ENCODE data around the gene PTPRG. TPM values are rescaled to one million over a fixed set of nuclear protein-coding genes. Genes with fewer than 3 reads are reported as not detected.
"Not testable (repeated sequence)": the region's sequence is repeated elsewhere in the genome, so short reads cannot be mapped to it uniquely, and the experiment has no call there.

The PTPRG gene
- total RNA-seq, 1 donor from 2014 or later: 3.7 TPM

DNA sequence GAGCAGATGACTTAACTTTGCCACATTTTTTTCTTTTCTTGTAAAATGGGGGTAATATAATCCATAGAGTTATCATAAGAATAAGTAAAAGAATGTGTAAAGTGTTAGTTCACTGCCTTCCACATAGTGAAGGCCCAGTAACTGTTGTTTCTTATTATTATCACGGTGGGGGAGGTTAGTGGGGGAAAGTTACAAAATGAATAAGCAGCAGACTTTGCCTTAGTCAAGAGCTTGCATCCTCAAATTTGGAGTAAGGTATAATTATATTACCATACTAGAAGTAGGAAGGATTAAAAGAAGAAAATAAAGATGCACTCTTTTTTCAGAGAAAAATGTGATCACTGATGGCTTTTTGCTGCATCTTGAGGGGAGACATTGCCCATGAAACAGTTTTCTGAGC, 247.6 kb downstream of the PTPRG start:
- Mint-ChIP-seq H3K36me3 (ENCODE audit: low read depth) (no peaks in the 10 kb centered on the region), H3K27me3 (ENCODE audit: insufficient read depth) (no peaks in the 10 kb centered on the region), H3K4me1 (ENCODE audit: low read depth) (no peaks in the 10 kb centered on the region), H3K27ac (no peak overlapping the region), H3K4me3 (no peak overlapping the region), H3K9me3 (no peaks in the 10 kb centered on the region)
- DNase-seq (ENCODE audit: low spot score): no peak
- intact Hi-C loops (cut with micrococcal nuclease): no loop called here

DNA sequence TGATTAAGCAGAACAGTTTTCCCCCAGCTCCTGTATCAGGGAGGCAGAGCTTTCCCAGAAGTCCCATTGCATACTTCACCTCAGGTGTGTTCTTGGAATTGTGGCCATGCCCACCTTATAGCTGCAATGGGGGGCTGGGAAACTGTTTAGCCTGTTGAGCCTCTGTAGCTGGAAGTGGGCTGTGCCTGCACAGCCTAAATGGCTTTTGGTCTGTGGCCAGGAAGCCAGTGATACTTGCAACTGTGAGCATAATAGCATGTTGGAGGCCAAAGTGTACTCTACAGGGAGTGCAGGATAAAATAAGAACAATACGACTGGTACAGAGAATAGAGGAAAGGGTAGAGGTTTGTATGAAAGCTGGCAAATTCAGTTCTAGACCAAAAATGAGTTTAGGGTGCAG, 248.5 kb downstream of the PTPRG start:
- intact Hi-C loops (cut with micrococcal nuclease): no loop called here
- DNase-seq (ENCODE audit: low spot score): no peak
- no peaks in the 10 kb centered on the region for H3K4me1 Mint-ChIP-seq (ENCODE audit: low read depth)
- no peak overlapping the region for H3K27ac Mint-ChIP-seq
- no peaks in the 10 kb centered on the region for H3K9me3 Mint-ChIP-seq
- no peaks in the 10 kb centered on the region for H3K36me3 Mint-ChIP-seq (ENCODE audit: low read depth)
- H3K27me3 Mint-ChIP-seq (ENCODE audit: insufficient read depth): no peaks in the 10 kb centered on the region
- H3K4me3 Mint-ChIP-seq: no peak overlapping the region

DNA sequence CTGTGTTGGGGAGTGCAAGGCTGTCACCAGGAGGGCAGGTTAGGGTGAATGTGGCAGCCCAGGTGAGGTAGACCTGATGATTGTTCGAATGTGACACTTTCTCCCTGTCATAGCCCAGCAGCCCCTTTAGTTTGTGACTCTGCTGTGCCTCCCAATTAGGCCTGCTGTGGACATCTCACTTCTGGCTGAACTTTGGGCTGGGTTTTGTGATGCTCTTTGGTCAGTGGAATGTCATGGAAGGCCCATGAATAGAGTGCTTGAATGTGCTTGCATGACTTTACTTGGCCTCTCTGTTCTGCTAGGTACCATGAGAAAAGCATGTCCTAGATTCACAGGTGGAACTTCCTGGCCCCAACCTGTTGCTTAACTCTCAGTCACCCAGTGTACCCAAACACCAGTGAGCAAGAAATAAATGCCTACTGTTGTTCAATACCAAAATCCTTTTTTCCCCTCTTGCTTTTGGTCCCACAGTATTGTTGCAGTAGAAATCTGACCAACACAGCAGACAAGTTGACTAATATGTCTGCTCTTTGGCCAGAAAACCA, 249.7 kb downstream of the PTPRG start:
- no peaks in the 10 kb centered on the region for H3K36me3 Mint-ChIP-seq (ENCODE audit: low read depth)
- no peaks in the 10 kb centered on the region for H3K9me3 Mint-ChIP-seq
- H3K4me1 Mint-ChIP-seq (ENCODE audit: low read depth): no peaks in the 10 kb centered on the region
- DNase-seq (ENCODE audit: low spot score): no peak
- no peaks in the 10 kb centered on the region for H3K27me3 Mint-ChIP-seq (ENCODE audit: insufficient read depth)
- H3K27ac Mint-ChIP-seq: no peak overlapping the region
- intact Hi-C loops (cut with micrococcal nuclease): no loop called here
- H3K4me3 Mint-ChIP-seq: no peak overlapping the region

DNA sequence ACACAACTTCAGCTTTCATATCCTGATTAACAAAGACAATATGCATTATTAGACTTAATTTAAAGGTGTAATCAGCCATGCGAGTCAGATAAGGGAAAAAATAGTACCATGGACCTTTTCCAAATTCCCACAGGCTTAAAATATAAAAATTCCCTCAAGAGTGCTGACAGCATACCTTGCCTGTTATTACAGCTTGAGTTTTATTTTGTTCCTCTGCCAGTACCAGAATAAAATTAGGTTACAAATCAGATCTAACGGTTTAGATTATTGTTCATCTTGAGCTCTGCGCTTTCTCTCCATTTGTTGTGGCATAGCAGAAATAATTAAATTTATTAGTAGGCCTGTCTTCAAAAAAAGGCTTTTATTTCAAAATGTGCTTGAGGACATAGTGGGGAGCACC, 250.3 kb downstream of the PTPRG start:
- H3K27me3 Mint-ChIP-seq (ENCODE audit: insufficient read depth): no peaks in the 10 kb centered on the region
- no peaks in the 10 kb centered on the region for H3K4me1 Mint-ChIP-seq (ENCODE audit: low read depth)
- intact Hi-C loops (cut with micrococcal nuclease): no loop called here
- no peaks in the 10 kb centered on the region for H3K36me3 Mint-ChIP-seq (ENCODE audit: low read depth)
- H3K4me3 Mint-ChIP-seq: no peak overlapping the region
- no peak for DNase-seq (ENCODE audit: low spot score)
- no peaks in the 10 kb centered on the region for H3K9me3 Mint-ChIP-seq
- H3K27ac Mint-ChIP-seq: no peak overlapping the region

DNA sequence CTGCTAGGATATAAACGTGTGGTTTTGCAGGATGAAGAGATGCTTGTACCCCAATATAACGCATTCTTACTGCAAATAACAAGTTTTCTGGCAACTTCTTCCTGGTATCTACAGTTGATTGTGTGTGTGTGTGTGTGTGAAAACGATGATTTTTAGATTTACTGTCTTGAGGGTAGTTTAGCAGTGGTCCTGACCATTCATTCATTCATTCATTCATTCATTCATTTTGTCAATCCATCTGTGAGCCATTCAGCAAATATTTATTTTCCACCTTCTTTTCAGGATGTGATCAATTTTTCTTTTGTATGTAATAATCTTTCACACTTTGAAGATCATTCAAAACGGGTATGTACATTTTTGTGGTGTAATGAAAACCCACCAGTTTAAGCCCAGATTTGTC, 250.7 kb downstream of the PTPRG start:
- intact Hi-C loops (cut with micrococcal nuclease): no loop called here
- H3K9me3 Mint-ChIP-seq: no peaks in the 10 kb centered on the region
- no peak overlapping the region for H3K27ac Mint-ChIP-seq
- no peaks in the 10 kb centered on the region for H3K4me1 Mint-ChIP-seq (ENCODE audit: low read depth)
- no peaks in the 10 kb centered on the region for H3K27me3 Mint-ChIP-seq (ENCODE audit: insufficient read depth)
- no peak overlapping the region for H3K4me3 Mint-ChIP-seq
- H3K36me3 Mint-ChIP-seq (ENCODE audit: low read depth): no peaks in the 10 kb centered on the region
- DNase-seq (ENCODE audit: low spot score): no peak

DNA sequence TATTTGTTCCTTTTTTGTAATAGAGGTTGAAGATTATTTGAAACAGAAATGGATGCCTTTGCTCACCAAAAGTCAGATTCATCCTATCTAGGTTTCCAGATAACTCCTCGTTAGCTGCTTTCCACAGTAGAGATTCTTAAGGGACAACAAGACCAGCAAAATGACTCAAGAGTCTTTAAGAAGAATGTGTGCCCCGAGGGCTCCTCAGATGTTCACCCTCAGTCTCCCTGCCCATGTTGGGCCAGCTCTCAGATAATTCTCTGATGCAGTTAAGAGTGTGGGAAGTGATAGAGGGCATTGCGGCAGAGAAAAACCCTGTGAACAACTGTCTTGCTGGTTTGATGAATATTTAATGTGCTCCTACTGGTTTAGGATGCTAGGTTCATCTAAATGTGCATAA, 251.1 kb downstream of the PTPRG start:
- intact Hi-C loops (cut with micrococcal nuclease): no loop called here
- Mint-ChIP-seq H3K27ac (no peak overlapping the region), H3K4me3 (no peak overlapping the region), H3K4me1 (ENCODE audit: low read depth) (no peaks in the 10 kb centered on the region), H3K9me3 (no peaks in the 10 kb centered on the region), H3K27me3 (ENCODE audit: insufficient read depth) (no peaks in the 10 kb centered on the region), H3K36me3 (ENCODE audit: low read depth) (no peaks in the 10 kb centered on the region)
- DNase-seq (ENCODE audit: low spot score): no peak

DNA sequence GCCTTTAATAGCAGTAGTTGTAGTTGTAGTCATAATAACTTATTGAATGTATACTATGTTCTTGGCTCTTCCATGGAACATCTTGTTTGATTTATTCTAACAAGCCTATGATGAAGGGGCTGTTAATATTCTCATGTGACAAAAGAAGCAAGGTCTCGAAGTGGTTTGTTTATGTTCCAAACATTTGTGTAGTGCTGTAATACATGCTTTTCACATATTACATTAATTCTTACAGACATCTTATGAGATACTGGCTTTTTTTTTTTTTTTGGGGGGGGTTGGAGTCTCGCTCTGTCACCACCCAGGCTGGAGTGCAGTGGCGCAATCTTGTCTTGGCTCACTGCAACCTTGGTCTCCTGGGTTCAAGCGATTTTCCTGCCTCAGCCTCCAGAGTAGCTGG, 252.3 kb downstream of the PTPRG start:
- intact Hi-C loops (cut with micrococcal nuclease): no loop called here
- H3K36me3 Mint-ChIP-seq (ENCODE audit: low read depth): no peaks in the 10 kb centered on the region
- H3K27me3 Mint-ChIP-seq (ENCODE audit: insufficient read depth): no peaks in the 10 kb centered on the region

DNA sequence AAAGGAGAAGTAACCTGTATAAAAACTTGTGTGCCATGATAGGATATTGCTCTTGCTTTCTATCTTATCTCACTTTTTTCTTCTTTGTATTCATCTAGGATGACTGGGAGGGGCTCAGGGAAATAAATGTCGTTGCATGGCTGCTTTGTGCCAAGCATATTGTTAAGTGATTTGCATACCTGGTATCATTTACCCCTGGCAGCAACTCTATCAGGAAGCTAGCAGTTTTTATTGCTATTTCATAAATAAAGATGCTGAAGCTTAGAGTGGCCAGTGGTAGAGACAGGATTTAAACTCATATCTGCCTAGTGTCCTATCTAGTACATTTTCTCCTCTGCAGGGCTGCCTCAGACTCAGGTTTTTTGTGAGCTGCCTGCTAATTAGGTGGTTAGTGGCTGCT, 253.3 kb downstream of the PTPRG start:
- no peaks in the 10 kb centered on the region for H3K9me3 Mint-ChIP-seq

More for the DNA sequence above, 252.3 kb downstream of the PTPRG start:
- no peak overlapping the region for H3K27ac Mint-ChIP-seq
- DNase-seq (ENCODE audit: low spot score): no peak
- no peaks in the 10 kb centered on the region for H3K9me3 Mint-ChIP-seq
- H3K4me1 Mint-ChIP-seq (ENCODE audit: low read depth): no peaks in the 10 kb centered on the region
- H3K4me3 Mint-ChIP-seq: no peak overlapping the region

DNA sequence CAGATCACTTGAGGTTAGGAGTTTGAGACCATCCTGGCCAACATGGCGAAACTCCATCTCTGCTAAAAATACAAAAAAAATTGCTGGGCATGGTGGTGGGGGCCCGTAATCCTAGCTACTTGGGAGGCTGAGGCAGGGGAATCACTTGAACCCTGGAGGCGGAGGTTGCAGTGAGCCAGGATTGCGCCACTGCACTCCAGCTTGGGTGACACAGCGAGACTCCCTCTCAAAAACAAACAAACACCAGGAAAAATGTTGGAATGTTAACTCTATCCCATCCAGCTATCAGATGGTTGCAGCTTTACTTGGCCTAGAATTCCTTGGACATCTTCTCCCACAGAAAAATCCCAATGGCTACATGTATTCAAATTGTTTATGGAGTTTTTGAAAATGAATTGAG, 254.9 kb downstream of the PTPRG start:
- H3K4me1 Mint-ChIP-seq (ENCODE audit: low read depth); H3K27me3 Mint-ChIP-seq (ENCODE audit: insufficient read depth); intact Hi-C loops (cut with micrococcal nuclease); H3K9me3 Mint-ChIP-seq; DNase-seq (ENCODE audit: low spot score); H3K36me3 Mint-ChIP-seq (ENCODE audit: low read depth); H3K4me3 Mint-ChIP-seq; H3K27ac Mint-ChIP-seq: not testable (repeated sequence)

More for the DNA sequence above, 253.3 kb downstream of the PTPRG start:
- H3K4me3 Mint-ChIP-seq: no peak overlapping the region
- intact Hi-C loops (cut with micrococcal nuclease): no loop called here
- H3K27ac Mint-ChIP-seq: no peak overlapping the region
- no peaks in the 10 kb centered on the region for H3K4me1 Mint-ChIP-seq (ENCODE audit: low read depth)
- no peaks in the 10 kb centered on the region for H3K27me3 Mint-ChIP-seq (ENCODE audit: insufficient read depth)
- no peak for DNase-seq (ENCODE audit: low spot score)
- no peaks in the 10 kb centered on the region for H3K36me3 Mint-ChIP-seq (ENCODE audit: low read depth)

DNA sequence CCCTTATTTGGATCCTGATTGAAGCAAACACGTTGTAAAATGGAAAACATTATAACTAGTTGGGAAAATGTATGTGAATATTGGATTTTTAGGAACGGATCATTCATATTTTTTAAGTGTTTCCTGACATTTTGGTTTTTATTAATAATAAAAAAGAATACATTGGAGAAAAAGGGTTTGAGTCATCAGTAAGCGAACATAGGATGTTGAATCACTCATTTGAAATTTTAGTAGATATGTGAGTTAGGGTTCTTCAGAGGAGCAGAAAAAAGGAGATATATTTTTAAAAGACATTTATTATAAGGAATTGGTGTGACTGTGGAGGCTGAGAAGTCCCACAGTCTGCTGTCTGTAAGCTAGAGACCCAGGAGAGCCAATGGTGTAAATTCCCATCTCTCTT, 258.5 kb downstream of the PTPRG start:
- no peaks in the 10 kb centered on the region for H3K4me1 Mint-ChIP-seq (ENCODE audit: low read depth)

DNA sequence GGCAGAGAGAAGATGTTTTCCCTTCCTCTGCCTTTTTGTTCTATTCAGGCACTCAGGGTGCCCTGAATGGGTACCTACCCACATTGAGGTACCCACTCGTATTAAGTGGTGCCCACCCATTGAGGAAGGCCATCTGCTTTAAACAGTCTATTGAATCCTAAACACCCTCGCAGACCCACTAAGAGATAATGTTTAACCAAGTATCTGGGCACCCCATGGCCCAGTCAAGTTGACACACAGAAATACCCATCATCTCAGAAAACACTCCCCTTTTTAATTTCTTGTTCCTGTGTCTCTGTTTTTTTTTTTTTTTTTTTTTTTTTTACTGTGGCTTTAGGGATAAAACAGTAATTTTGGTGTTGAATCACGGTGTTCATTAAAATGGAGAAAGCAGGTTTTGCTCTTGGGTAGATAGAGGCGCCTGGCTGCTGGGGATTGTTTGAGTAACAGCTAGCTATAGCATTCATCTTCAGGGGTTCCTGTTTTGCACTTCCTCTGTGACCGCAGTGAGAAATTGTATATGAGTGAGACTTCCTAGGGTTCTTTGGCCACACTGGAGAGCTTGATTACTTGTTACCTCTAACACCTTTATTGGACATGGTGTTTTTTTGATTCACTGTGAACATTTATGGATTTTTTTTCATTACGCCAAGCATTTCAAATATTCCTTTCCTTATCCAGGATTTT, 259.1 kb downstream of the PTPRG start:
- H3K36me3 Mint-ChIP-seq (ENCODE audit: low read depth): no peaks in the 10 kb centered on the region
- no peak for DNase-seq (ENCODE audit: low spot score)
- no peak overlapping the region for H3K27ac Mint-ChIP-seq
- intact Hi-C loops (cut with micrococcal nuclease): no loop called here
- no peaks in the 10 kb centered on the region for H3K27me3 Mint-ChIP-seq (ENCODE audit: insufficient read depth)
- no peak overlapping the region for H3K4me3 Mint-ChIP-seq
- H3K9me3 Mint-ChIP-seq: no peaks in the 10 kb centered on the region
- H3K4me1 Mint-ChIP-seq (ENCODE audit: low read depth): no peaks in the 10 kb centered on the region

More for the DNA sequence above, 258.5 kb downstream of the PTPRG start:
- Mint-ChIP-seq H3K27me3 (ENCODE audit: insufficient read depth) (no peaks in the 10 kb centered on the region), H3K9me3 (no peaks in the 10 kb centered on the region), H3K36me3 (ENCODE audit: low read depth) (no peaks in the 10 kb centered on the region), H3K4me3 (no peak overlapping the region), H3K27ac (no peak overlapping the region)
- intact Hi-C loops (cut with micrococcal nuclease): no loop called here
- DNase-seq (ENCODE audit: low spot score): no peak

DNA sequence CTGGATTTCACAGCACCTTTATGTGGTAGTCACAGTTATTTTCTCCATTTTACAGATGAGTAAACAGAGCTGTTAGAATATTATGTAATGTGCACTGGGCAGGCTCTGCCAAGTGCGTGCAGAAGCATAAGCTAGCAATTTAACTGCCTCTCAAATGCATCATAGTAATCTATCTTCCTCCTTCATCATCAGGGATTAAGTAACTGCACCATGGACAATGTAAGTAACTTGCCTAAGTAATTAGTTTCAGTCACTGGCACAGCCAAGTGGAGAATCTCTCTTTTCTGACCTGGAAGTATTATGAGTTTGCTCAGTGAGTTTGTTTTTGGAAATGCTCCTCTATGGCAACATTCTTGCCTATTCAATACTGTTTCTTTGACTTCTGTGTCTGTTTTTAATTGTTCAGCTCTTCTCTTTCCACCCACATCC, 260.5 kb downstream of the PTPRG start:
- intact Hi-C loops (cut with micrococcal nuclease): no loop called here
- no peak overlapping the region for H3K4me3 Mint-ChIP-seq
- no peaks in the 10 kb centered on the region for H3K36me3 Mint-ChIP-seq (ENCODE audit: low read depth)
- H3K9me3 Mint-ChIP-seq: no peaks in the 10 kb centered on the region
- H3K27ac Mint-ChIP-seq: no peak overlapping the region
- H3K4me1 Mint-ChIP-seq (ENCODE audit: low read depth): no peaks in the 10 kb centered on the region
- no peak for DNase-seq (ENCODE audit: low spot score)
- H3K27me3 Mint-ChIP-seq (ENCODE audit: insufficient read depth): no peaks in the 10 kb centered on the region

DNA sequence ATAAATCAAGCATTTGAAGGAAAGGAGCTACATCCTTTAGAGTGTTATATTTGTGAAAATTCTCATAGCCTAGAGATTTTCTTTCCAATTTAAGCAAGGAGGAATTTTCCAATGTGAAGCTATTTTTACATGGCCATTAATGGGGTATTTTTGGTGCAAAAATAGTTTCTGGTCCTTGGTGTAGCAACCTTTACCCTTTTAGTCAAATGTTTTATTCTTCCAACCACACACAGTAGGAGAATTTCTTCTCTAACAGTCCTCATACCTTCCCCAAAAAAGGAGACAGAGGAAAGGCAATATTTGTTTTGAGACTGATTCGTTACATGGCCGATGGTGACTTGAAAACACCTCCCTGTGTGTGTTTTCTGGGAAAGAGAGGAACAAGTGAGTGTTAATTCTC, 261.2 kb downstream of the PTPRG start:
- DNase-seq (ENCODE audit: low spot score): no peak
- Mint-ChIP-seq H3K9me3 (no peaks in the 10 kb centered on the region), H3K36me3 (ENCODE audit: low read depth) (no peaks in the 10 kb centered on the region), H3K27ac (no peak overlapping the region), H3K4me3 (no peak overlapping the region), H3K27me3 (ENCODE audit: insufficient read depth) (no peaks in the 10 kb centered on the region), H3K4me1 (ENCODE audit: low read depth) (no peaks in the 10 kb centered on the region)
- intact Hi-C loops (cut with micrococcal nuclease): no loop called here

All from activated T-helper 1 cell treated with anti-CD3 and anti-CD28 coated beads, Interleukin-12 subunit alpha, Interleukin-12 subunit beta, Interleukin-2, Interleukin-4 antibody, amounts not matched to agents 30 ng/mL and 10 ng/mL and 1 ng/mL, durations not matched to agents 14 hours and 24 hours and 36 hours (primary cell).